ENCODE results near the gene BTBD19.
"Not testable (repeated sequence)": the region's sequence is repeated elsewhere in the genome, so short reads cannot be mapped to it uniquely, and the experiment has no call there.

The BTBD19 gene

GRCh38 chr1:44807364-44808062, 810 bp upstream of the BTBD19 start:
- peak; percentile 80 to 95 for DNase-seq (ENCODE audit: extremely low read depth in 1 of 2, low read depth in 1 of 2)

GRCh38 chr1:44808938-44809917, 905 bp downstream of the BTBD19 start:
- peak; percentile 73 to 91 for DNase-seq (ENCODE audit: extremely low read depth in 1 of 2, low read depth in 1 of 2)

- DNase-seq (ENCODE audit: extremely low read depth in 1 of 2, low read depth in 1 of 2): no peak
Measured at GRCh38 chr1:44810101-44810761, 1.9 kb downstream of the BTBD19 start.

- DNase-seq (ENCODE audit: extremely low read depth in 1 of 2, low read depth in 1 of 2): not testable (repeated sequence)
Measured at GRCh38 chr1:44810762-44811105, 2.4 kb downstream of the BTBD19 start.

GRCh38 chr1:44811234-44811633, 2.9 kb downstream of the BTBD19 start:
- no peak for DNase-seq (ENCODE audit: extremely low read depth in 1 of 2, low read depth in 1 of 2)

DNA sequence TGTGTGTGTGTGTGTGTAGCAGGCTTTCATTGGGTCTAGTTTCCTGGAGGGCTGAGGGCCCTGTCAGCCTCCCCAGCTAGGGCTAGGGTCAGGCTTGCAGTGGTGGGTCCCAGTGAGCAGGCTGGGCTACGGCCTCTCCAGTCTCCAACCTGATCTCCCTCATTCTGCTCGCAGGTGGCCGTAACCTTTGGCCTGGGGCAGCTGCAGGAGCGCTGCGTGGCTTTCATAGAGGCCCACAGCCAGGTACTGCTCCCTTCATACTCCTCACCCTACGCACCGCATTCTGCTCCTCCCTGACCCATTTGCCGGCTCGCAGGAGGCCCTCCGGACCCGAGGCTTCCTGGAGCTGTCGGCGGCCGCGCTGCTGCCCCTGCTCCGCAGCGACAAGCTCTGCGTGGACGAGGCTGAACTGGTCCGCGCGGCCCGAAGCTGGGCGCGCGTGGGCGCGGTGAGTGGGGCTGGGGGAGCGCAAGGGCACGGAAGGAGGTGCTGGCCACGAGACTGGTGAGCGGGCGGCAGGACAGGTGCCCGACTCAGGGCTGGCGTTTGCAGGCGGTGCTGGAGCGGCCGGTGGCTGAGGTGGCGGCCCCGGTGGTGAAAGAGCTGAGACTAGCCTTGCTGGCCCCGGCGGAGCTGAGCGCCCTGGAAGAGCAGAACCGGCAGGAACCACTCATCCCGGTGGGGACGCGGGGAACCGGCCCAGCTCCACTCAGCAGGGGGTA, 4.7 kb downstream of the BTBD19 start:
- DNase-seq (ENCODE audit: extremely low read depth in 1 of 2, low read depth in 1 of 2): no peak

DNA sequence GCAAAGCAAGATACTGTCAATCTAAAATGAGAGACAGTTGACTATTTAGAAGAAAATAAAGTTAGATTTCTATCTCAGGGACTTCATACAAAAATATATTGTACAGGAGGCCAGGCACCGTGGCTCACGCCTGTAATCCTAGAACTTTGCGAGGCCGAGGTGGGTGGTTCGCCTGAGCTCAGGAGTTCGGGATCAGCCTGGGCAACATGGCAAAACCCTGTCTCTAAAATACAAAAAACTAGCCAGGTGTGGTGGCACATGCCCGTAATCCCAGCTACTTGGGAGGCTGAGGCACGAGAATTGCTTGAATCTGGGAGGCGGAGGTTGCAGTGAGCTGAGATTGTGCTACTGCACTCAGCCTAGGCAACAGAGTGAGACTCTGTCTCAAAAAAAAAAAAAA, 7.6 kb downstream of the BTBD19 start:
- DNase-seq (ENCODE audit: extremely low read depth in 1 of 2, low read depth in 1 of 2): not testable (repeated sequence)

GRCh38 chr1:44817307-44817706, 9.0 kb downstream of the BTBD19 start:
- DNase-seq (ENCODE audit: extremely low read depth in 1 of 2, low read depth in 1 of 2): no peak

DNA sequence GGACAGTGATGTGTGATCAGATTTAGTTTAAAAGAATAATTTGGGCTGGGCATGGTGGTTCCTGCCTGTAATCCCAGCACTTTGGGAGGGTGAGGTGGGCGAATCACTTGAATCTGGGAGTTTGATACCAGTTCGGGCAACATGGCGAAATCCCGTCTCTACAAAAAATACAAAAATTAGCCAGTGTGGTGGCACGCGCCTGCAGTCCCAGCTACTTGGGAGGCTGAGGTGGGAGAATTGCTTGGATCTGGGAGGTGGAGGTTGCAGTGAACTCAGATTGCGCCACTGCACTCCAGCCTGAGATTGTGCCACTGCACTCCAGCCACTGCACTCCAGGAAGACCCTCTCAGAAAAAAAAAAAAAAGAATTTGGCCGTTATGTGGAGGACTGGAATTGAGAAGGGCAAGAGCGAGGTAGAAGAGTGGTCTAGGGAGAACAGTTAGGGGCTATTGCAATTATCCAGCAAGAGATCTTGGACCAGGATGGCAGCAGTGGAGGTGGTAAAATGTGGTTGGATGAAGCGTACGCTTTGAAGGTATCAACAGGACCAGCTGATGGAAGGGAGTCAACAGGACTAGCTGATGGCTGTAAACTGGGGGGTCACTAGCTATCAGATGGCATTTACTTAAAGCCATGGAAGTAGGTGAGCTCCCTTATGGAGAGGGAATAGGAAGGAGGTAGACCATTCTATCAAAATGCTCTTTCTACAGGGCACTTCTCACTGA, 9.6 kb downstream of the BTBD19 start:
- DNase-seq (ENCODE audit: extremely low read depth in 1 of 2, low read depth in 1 of 2): no peak

- no peak for DNase-seq (ENCODE audit: extremely low read depth in 1 of 2, low read depth in 1 of 2)
Measured at GRCh38 chr1:44819196-44819607, 10.9 kb downstream of the BTBD19 start.

DNA sequence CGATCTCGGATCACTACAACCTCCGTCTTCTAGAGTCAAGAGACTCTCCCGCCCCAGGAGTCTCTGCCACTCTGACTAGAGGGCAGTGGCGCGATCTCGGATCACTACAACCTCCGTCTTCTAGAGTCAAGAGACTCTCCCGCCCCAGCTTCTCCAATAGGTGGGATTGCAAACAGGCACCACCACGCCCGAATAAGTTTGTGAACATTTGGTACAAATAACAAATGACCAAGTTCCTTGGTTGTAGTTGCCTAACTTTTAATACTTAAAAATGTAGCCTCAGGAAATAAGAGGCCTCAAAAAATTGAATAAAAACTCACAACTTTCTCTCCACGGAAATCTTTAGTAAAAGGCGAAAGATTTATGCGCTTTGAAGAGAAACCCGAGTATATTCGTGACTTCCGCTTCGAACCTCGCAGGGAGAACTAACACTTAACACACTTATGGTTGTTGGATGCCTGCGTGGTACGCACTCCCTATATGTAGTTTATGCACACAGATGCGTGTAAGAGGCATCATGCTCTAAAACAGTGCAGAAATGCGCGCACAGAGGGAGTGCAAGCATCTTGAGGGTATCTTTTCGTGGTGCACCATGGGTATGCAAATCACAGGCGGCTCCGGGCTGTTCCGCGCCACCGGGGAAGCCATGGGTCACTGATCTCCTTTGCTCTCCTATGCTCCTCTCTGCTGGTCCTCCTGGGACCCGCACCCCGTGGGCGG, 11.4 kb downstream of the BTBD19 start:
- DNase-seq (ENCODE audit: extremely low read depth in 1 of 2, low read depth in 1 of 2): peak; percentile 65 to 91

GRCh38 chr1:44820328-44821239, 12.3 kb downstream of the BTBD19 start:
- DNase-seq (ENCODE audit: extremely low read depth in 1 of 2, low read depth in 1 of 2): no peak

GRCh38 chr1:44821240-44821715, 13.0 kb downstream of the BTBD19 start:
- DNase-seq (ENCODE audit: extremely low read depth in 1 of 2, low read depth in 1 of 2): no peak

DNA sequence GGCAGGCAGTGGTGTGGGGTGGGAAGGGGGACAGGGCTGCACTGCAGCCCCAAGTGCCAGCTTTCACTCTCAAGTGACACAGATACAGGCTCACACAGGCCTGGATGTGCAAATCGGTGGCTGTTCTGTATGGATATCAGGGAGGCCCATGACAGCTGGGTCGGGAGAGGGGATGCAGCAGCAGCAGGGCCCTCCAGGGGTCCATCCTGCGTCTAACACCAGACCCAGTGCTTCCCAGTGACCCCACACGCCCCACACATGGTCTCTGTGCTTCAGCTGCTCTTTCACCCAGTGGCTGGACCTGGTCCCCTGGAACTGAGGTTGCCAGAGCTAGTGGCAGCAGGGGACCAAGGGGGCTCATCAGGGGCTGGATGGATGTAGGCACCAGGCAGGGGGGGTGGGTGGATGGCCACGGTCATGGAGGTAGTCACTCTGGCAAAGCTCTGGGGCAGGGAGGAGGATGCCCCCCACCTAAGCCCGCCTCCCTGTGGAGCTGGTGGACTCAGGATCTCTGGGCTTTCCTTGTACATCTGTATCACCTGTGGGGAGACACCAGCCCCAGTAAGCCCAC, 13.9 kb downstream of the BTBD19 start:
- DNase-seq (ENCODE audit: extremely low read depth in 1 of 2, low read depth in 1 of 2): no peak

DNA sequence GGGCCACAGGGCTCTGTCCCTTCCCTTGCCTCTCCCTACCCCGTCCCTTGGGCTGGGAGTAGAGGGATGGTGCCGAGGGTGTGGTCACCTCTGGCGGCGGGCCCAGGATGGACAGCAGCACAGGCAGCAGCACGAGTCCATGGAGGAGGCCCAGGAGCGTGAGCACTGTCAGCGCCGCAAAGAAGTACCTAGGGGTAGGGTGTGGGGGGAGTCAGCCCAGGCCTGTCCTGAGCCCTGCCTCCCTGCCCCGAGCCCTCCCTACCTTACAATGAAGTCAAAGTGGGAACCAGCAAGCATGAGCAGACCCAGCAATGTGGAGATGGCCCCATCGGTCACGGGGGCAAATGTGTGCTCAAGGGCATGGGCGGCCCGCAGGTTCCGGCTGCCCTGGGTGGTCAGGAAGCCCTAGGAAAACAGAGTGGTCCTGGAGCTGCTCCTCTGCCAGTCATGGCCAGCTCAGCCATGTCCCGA, 14.7 kb downstream of the BTBD19 start:
- DNase-seq (ENCODE audit: extremely low read depth in 1 of 2, low read depth in 1 of 2): no peak

GRCh38 chr1:44824392-44824791, 16.1 kb downstream of the BTBD19 start:
- DNase-seq (ENCODE audit: extremely low read depth in 1 of 2, low read depth in 1 of 2): not testable (repeated sequence)

DNA sequence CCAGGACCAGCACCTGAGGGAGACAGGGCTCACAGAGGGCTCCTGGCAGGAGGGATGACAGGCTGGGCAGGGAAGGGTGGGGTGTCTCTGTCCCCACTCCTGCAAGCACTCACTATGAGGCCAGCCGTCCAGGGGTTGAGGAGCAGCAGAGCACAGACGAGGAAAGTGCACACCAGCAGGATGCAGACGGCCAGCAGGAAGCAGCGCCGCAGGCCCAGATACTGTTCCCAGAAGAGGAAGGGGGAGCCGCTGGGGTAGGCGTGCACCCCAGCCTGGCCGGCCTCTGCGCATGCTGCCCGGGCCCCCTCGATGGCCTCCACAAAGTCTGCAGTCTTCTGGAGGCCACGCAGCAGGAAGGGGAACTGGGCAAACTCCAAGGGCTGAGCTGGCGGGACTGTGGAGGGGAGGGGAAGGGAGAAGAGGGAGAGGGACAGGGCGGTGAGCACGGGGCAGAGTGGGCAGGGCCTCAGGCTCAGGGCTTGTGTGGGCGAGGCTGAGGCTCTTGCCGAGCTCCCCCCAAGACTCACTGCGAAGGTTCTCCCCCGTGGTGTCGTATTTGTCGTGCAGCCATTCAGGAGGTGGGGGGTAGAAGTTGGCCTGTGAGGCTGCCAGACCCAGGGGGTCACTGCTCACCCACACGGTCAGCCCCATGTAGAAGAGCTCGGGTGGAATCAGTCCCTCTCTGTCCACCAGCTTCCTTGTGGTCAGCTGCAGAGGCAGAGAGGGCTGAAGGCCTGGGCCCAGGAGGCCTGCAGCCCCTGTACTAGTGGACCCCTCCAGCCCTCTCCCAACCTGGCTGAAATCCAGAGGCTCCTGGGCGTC, 18.3 kb downstream of the BTBD19 start:
- DNase-seq (ENCODE audit: extremely low read depth in 1 of 2, low read depth in 1 of 2): no peak

Data from stimulated activated CD8-positive, alpha-beta memory T cell treated with anti-CD3 and anti-CD28 coated beads, Interleukin-7, amount 100 ng/mL, for 48 hours (primary cell).